SU-DHL-6 (cell line): ENCODE data around the gene CLIC4.

Source experiments
- H2AFZ ChIP-seq: fragments of 200-600 bp; sonication (generic); 2 replicates; pipeline ENCODE4 v1.6.1; 2014; ENCODE audit warnings: low read depth, mild to moderate bottlenecking, moderate library complexity, mixed read lengths, antibody characterized with exemption, low read length; ENCODE audit not compliant: severe bottlenecking
- H3F3A ChIP-seq: fragments of 200-600 bp; shearing (Covaris generic); 2 replicates; pipeline ENCODE4 v1.6.0; 2016; ENCODE audit warnings: antibody characterized with exemption, mild to moderate bottlenecking; ENCODE audit not compliant: insufficient read depth
- H3K27ac ChIP-seq: fragments of 200-600 bp; sonication (generic); 2 replicates; pipeline ENCODE4 v1.5.1; 2016; ENCODE audit warnings: low read depth, mild to moderate bottlenecking, low read length, moderate library complexity, mixed read lengths
- H3K27me3 ChIP-seq: fragments of 200-600 bp; sonication (generic), shearing (Covaris generic); 2 replicates; pipeline ENCODE4 v1.6.0; 2014; ENCODE audit warnings: mild to moderate bottlenecking, low read length
- H3K36me3 ChIP-seq: fragments of 200-600 bp; sonication (generic); 2 replicates; pipeline ENCODE4 v1.6.1; 2014; ENCODE audit warnings: mild to moderate bottlenecking, low read length, mixed read lengths
- H3K4me2 ChIP-seq: fragments of 300-600, 200-600 bp; shearing (Covaris generic), sonication (generic); 2 replicates; pipeline ENCODE4 v1.6.0; 2014; ENCODE audit warnings: low read length, low read depth, mild to moderate bottlenecking; ENCODE audit not compliant: poor library complexity, severe bottlenecking
- H3K4me3 ChIP-seq: fragments of 200-600 bp; sonication (generic); 2 replicates; pipeline ENCODE4 v1.5.1; 2014; ENCODE audit warnings: antibody characterized with exemption, low read length, mild to moderate bottlenecking, mixed read lengths; ENCODE audit not compliant: insufficient read depth, poor library complexity, severe bottlenecking
- H3K79me2 ChIP-seq: fragments of 200-600 bp; sonication (generic); 2 replicates; pipeline ENCODE4 v1.6.1; 2014; ENCODE audit warnings: mild to moderate bottlenecking, low read length, moderate library complexity; ENCODE audit not compliant: insufficient read depth
- H3K9ac ChIP-seq: fragments of 200-600 bp; sonication (generic); 2 replicates; pipeline ENCODE4 v1.7.0; 2014; ENCODE audit warnings: mild to moderate bottlenecking, low read length
- H3K9me2 ChIP-seq: fragments of 200-600 bp; sonication (generic); replicated peaks from 2 replicates; pipeline ENCODE4 v1.6.1; 2014; ENCODE audit warnings: low read length; ENCODE audit not compliant: insufficient read depth
- H3K9me3 ChIP-seq: fragments of 200-600 bp; sonication (generic); 2 replicates; pipeline ENCODE4 v1.6.1; 2014; ENCODE audit warnings: low read length, mixed read lengths; ENCODE audit not compliant: insufficient read depth
- H4K20me1 ChIP-seq: fragments of 200-600 bp; sonication (generic); 2 replicates; pipeline ENCODE4 v1.6.1; 2014; ENCODE audit warnings: low read depth, mild to moderate bottlenecking, antibody characterized with exemption, low read length, moderate library complexity, mixed read lengths
- EZH2phosphoT487 ChIP-seq: fragments of 200-600 bp; sonication (generic), shearing (Covaris generic); conservative IDR thresholded peaks from 2 replicates; pipeline ENCODE4 v1.6.1; 2018; ENCODE audit warnings: mild to moderate bottlenecking, antibody characterized with exemption, low read length, moderate library complexity, mixed read lengths
- TF ChIP-seq, protein P1 (sequence below): fragments of 200-600 bp; sonication (generic); IDR thresholded peaks from one replicate; pipeline ENCODE4 v1.5.1; 2017; ENCODE audit warnings: antibody characterized with exemption, mild to moderate bottlenecking, low read length, moderate library complexity; ENCODE audit not compliant: insufficient read depth, poor library complexity, severe bottlenecking

The CLIC4 gene

DNA sequence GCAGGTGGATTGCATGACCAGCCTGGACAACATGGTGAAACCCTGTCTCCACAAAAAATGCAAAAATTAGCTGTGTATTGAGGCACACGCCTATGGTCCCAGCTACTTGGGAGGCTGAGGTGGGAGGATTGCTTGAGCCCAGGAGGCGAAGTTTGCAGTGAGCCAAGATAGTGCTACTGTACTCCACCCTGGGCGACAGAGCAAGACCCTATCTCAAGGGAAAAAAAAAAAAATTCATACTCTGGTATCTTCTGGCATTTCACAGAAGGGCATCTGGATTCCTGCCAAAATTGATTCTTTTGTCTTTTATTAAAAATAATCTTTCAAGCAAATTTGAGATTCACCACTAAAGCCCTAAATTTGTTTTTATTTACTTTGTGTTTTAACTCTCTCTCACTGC, 19.2 kb downstream of the CLIC4 start:
- Histone ChIP-seq H3K27me3 (no peaks in the 10 kb centered on the region), H3K4me3 (no peak overlapping the region), H4K20me1 (peaks cover 37% of the 10 kb centered on the region), H3K27ac (peak overlapping the region; percentile 38; the same call in 1 of the 2 replicates), H3F3A (peaks cover 40% of the 10 kb centered on the region), H2AFZ (no peak overlapping the region), H3K36me3 (0 out of 2 replicates have a peak, but pooled peaks cover 2% of the 10 kb centered on the region), H3K9me3 (no peaks in the 10 kb centered on the region), H3K79me2 (peaks cover 100% of the 10 kb centered on the region), H3K9ac (no peak overlapping the region), H3K4me2 (peak overlapping the region; percentile 11), H3K9me2 (no peaks in the 10 kb centered on the region)
- no peak for TF ChIP-seq EZH2phosphoT487
- TF ChIP-seq, protein P1, sequence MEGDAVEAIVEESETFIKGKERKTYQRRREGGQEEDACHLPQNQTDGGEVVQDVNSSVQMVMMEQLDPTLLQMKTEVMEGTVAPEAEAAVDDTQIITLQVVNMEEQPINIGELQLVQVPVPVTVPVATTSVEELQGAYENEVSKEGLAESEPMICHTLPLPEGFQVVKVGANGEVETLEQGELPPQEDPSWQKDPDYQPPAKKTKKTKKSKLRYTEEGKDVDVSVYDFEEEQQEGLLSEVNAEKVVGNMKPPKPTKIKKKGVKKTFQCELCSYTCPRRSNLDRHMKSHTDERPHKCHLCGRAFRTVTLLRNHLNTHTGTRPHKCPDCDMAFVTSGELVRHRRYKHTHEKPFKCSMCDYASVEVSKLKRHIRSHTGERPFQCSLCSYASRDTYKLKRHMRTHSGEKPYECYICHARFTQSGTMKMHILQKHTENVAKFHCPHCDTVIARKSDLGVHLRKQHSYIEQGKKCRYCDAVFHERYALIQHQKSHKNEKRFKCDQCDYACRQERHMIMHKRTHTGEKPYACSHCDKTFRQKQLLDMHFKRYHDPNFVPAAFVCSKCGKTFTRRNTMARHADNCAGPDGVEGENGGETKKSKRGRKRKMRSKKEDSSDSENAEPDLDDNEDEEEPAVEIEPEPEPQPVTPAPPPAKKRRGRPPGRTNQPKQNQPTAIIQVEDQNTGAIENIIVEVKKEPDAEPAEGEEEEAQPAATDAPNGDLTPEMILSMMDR: no peak

DNA sequence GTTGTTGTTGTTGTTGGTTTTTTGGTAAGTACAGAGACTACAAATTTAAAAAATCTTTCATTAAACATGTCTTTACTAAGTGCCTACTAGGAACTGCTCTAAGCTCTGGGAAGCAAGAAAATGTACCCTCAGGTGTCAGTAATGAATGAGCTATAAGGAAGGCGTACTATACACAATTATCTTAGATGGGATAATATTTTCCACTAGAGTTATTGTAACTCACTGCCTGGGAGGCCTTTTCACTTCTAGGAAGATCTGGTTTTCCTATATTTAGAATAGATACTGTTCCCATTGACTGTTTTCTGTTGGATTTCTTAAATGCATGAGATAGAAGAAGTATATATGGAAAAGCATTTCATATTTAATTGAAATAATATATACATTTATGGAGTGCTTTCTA, 19.6 kb downstream of the CLIC4 start:
- Histone ChIP-seq H3K9me3 (no peaks in the 10 kb centered on the region), H3K36me3 (no peaks in the 10 kb centered on the region), H2AFZ (no peak overlapping the region), H3K27ac (peak overlapping the region; percentile 38; the same call in 1 of the 2 replicates), H3K9me2 (no peaks in the 10 kb centered on the region), H3K4me3 (no peak overlapping the region), H3K9ac (no peak overlapping the region), H3K4me2 (peak overlapping the region; percentile 11), H3K79me2 (peaks cover 100% of the 10 kb centered on the region), H4K20me1 (peaks cover 34% of the 10 kb centered on the region), H3K27me3 (no peaks in the 10 kb centered on the region), H3F3A (peaks cover 44% of the 10 kb centered on the region)
- TF ChIP-seq, protein P1: no peak
- no peak for TF ChIP-seq EZH2phosphoT487

DNA sequence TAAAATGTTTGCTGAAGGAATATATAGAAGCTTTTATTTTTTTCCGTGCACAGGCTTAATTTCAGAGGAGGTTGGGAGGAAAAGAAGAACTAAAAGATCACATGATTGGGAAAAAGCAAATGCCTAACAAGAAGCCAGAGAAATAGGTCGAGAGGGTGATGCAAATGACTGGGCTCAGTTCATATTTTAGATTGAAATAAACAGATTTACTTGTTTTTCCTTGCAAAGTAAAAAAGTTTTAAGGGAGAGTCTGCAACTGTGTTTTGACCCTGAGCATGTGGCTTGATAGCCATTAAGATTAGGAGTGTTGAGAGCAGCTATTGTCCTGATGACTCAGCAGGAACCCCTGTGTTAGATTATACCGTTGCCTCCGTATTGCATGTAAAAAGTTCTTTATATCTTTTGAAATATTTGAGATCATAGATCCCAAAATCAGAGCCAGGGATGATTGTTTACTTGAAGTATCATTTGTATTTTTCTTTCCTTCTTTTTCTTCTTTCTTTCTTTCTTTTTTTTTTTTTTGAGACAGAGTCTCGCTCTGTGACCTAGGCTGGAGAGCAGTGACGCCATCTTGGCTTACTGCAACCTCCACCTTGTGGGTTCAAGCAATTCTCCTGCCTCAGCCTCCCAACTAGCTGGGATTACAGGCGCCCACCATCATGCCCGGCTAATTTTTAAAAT, 20.2 kb downstream of the CLIC4 start:
- H3K9me3 ChIP-seq: no peaks in the 10 kb centered on the region
- no peaks in the 10 kb centered on the region for H3K9me2 ChIP-seq
- no peaks in the 10 kb centered on the region for H3K27me3 ChIP-seq
- H3F3A ChIP-seq: peaks cover 49% of the 10 kb centered on the region
- peaks cover 100% of the 10 kb centered on the region for H3K79me2 ChIP-seq
- H3K4me2 ChIP-seq: peak overlapping the region; percentile 11
- H3K4me3 ChIP-seq: no peak overlapping the region
- peak overlapping the region; percentile 38; the same call in 1 of the 2 replicates for H3K27ac ChIP-seq
- H3K36me3 ChIP-seq: no peaks in the 10 kb centered on the region
- TF ChIP-seq EZH2phosphoT487: no peak
- TF ChIP-seq, protein P1: no peak
- peaks cover 31% of the 10 kb centered on the region for H4K20me1 ChIP-seq
- no peak overlapping the region for H3K9ac ChIP-seq
- H2AFZ ChIP-seq: no peak overlapping the region
